CD4-positive, alpha-beta T cell treated with Interleukin-2 at 100 ng/mL for 4 hours (primary cell): ENCODE data around the gene DPH5.
"Not testable (repeated sequence)": the region's sequence is repeated elsewhere in the genome, so short reads cannot be mapped to it uniquely, and the experiment has no call there.

Experiments
- DNase-seq: peaks from one replicate; pipeline ENCODE4 v3.0.0-alpha.2; 2020; ENCODE audit warnings: low spot score

Gene DPH5

DNA sequence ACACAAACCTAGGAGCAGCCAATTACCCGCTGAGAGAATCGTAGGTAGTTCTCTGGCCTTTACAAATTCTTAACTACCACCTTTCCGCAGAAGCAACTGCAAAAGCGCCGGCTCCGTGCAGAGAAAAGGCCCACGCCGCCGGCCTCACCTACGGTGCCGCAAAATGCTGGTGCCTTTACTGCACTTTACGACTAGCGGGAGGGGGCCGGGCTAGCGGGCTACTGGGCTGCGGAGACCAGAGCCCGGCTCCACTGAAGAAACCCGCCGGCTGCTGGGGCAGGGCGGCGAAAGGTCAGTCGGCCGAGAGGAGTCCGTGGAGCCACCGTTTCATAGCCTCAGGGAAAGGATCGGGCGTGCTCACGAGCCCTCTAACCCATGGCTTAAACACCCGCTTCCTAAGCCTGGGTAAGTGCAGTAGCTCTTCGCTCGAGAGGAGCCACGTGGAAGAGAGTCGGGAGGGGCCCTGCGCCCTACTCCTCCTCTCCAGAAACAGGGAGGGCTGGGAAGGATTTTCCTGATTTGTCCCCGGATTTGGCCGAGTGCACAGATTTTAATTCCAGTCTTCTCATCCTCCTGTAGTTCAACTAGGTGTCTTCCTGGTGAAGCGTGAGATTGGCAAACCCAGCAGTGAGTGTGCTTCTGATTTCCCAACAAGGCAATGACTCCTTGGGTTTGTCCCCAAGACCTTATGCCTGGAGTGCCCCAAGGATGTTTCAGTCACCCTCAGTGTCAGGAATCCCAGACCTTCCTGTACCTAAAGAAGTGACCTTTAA, at the start of gene DPH5:
Gene DPH5, minus strand, starts transcription at position 128 of the 773 bp plus-strand sequence. CDS start 341 bp downstream, outside the sequence.
- peak; percentile 90 for DNase-seq

DNA sequence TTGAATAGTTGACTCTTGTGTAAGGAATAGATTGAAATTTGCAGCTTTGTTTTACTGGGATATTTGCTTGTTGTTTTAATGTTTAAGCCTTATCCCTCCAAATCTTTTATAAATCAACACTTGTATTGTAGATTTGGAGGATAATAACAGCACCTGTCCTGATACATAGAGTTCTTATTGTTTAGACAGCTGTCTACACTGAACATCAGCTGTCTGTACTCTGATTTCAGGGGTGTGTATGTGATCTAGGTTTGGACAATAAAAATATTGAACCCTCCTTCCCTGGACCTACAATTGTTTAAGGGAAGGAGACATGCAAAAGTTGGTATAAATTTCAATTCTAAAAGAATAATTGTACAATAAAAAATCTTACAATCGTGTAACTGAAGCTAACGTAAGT, 48.3 kb upstream of the DPH5 start:
- no peak for DNase-seq

DNA sequence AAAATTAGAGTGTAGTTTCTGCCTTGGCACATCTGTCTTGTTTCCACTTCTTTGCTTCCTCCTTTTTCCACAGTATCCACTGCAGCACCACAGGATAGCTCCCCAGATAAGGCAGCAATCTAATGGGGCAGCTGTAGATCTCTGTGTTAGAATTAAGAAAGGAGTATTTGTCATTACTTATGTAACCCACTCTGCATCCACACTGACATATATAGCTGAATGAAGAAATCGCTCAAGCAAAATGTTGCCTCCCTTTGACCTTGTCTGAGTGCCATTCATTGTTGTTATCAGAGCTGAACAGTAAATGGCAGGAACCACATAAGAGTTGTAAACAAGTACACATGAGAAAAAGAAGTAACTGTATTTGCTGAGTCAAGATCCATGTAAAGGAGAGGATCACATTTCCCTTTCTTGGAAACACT, 45.9 kb upstream of the DPH5 start:
- DNase-seq: no peak

- DNase-seq: no peak
Measured at GRCh38 chr1:101069158-101069557, 43.6 kb upstream of the DPH5 start.

- DNase-seq: not testable (repeated sequence)
Measured at GRCh38 chr1:101066937-101067335, 41.4 kb upstream of the DPH5 start.

DNA sequence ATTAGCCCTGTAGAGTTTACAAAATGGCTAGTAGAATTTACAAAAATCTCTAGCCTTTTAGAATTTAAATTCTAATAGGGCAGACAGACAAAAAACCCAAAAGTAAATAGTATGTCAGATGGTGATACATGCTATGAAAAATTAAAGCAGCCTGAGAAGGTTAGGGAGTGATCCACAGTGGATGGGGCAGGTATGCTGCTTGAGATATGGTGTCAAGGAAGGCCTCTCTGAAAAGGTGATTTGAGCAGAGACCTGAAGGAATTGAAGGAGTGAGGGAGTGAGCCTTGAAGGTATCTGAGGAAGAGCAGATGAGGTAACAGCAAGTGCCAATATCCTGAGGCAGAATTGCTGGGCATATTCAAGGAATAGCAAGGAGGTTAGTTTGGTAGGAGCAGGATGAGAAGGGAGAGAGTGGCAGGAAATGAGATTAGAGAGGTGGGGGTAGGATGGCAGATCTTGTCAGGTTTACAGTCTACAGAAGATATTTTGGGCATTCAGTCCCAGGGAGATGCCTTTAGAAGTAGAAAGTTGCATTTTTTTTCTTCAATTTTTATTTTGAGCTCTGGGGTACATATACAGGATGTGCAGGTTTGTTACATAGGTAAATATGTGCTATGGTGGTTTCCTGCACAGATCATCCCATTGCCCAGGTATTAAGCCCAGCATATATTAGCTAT, 40.8 kb upstream of the DPH5 start:
- no peak for DNase-seq

DNA sequence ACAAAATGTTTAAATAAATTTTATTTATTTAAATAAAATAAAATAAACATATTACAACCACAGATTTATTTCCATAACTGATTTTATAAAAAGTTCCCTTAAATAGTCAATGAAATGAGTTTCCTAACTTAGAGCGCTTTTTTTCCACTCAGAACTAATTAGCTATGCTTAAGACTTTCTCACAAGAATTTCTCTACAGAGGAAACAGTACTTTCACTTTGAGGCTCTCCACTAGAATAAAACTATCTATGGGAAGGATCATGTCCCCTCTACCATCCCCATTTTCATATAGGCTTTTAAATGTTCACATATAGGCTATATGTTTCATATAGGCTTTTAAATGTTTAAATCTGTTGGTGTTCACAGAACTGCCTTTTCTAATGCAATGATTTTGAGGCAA, 40.0 kb upstream of the DPH5 start:
- no peak for DNase-seq

DNA sequence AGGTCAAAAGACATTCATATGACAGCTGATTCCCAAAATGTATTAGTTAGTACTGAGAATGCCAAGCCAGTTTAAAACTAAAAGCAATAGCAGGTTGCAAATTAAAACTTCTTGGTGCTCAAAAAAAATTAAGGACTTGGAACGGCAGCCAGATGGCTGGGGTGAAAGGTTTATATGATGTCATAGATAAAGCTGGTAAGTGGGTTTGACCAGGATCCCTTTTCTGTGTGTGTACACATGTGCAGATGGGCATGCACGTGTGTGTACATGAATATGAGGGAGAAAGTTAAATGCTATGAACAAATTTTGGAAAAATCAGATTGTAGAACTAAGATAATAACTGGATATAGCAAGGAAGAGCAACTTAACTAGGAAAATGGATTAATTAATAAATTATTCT, 39.1 kb upstream of the DPH5 start:
- DNase-seq: no peak

GRCh38 chr1:101060992-101061391, 35.4 kb upstream of the DPH5 start:
- DNase-seq: no peak

- no peak for DNase-seq
Measured at GRCh38 chr1:101059945-101060542, 34.5 kb upstream of the DPH5 start.

DNA sequence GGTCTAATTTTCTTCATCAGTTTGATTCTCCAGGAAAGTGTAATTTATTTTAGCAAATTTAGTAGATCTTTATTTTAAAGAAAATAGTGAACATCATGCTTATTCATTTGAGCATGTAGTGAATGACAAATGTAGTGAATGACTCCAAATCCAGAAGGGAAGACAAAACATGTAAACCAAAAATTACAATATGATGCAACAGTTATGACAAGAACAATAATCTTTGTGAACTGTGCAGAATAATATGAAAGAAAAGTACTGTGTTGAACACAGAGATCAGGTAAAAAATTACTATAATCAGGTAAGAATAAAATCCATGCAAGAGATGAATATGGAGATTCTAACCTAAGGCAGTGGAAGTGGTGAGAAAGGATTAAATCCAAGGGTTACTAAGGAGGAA, 30.0 kb upstream of the DPH5 start:
- no peak for DNase-seq

DNA sequence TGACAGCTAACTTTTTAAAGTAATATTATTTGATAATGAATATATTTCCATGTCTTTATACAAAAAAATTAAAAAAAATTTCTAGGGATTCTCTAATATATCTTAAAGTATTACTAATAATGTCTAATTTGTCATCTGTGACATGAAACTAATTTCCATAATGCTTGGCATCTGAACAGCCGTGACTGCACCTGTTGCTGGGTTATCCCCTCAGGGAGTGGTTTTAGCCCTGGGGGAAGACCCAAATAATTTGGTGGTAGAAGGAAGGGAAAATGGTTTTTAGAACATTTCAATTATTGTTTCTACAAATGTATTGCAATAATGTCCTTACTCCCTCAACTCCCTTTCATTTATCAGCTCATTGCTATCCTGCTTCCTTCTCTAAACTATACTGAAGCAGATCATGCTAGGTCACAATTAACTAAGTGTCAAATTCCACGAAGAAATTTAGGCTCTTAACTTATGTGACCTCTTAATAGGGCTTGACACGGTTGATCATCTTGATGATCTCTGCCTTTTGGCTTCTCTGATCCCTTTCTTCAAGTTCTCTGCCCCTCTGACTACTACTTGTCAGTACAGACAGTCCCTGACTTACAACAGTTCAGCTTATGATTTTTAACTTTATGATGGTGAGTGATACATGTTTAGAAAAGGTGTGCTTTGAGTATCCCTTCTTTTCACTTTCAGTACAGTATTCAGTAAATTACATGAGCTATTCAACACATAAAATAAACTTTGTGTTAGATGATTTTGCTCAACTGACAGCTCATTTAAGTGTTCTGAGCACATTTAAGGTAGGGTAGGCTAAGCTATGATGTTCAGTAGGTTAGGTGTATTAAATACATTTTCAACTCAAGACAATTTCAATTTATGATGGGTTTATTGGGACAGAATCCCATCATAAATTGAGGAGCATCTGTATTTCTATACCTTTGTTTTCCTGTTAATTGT, 26.4 kb upstream of the DPH5 start:
- DNase-seq: no peak

- DNase-seq: no peak
Measured at GRCh38 chr1:101050869-101051268, 25.3 kb upstream of the DPH5 start.

GRCh38 chr1:101044749-101045148, 19.2 kb upstream of the DPH5 start:
- no peak for DNase-seq

DNA sequence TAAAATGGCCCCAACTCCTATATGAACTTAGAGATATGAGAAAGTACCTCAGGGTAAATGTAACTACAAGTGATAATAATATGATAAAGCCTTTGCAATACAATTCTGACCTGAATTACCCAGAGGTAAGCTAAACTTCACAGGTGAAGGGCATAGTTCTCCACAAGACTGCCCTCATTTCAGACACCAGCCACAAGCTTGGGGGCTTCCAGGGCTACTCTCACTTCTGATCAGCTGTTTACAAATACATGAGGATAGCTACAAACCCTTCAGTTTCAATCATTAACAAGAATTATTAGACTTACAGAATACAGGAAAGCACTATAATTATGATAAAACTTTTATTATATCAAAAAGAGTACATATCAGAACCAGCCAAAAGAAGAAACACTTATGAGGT, 18.7 kb upstream of the DPH5 start:
- DNase-seq: no peak

DNA sequence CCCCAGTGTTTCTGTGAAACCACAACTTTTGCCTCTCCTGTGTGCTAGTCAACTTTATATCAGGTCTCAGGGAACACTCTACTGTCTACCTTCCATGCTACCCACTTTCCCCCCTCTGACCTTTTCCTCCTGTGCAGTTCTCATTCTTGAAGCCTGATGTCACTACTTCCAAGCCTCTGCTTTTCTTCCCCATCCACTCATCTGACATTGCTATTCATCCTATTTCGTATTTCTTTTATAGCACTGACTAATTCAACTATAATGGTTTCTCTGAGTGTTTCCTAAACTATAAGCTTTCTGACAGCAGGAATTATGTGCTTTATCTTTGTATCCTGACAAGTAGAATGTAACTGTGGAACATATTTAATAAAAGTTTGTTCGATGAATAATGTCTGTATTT, 18.2 kb upstream of the DPH5 start:
- no peak for DNase-seq

DNA sequence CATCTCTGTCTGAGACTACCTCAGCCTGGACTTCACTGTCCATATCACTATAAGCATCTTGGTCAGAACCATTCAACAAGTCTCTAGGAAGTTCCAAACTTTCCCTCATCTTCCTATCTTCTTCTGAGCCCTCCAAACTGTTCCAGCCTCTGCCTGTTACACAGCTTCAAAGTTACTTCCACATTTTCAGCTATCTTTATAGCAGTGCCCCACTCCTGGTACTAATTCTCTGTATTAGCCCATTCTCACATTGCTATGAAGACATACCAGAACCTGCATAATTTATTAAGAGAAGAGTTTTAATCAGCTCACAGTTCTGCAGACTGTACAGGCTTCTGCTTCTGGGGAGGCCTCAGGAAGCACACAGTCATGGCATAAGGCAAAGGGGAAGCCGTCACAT, 15.7 kb upstream of the DPH5 start:
- no peak for DNase-seq

GRCh38 chr1:101040666-101041065, 15.1 kb upstream of the DPH5 start:
- DNase-seq: no peak

GRCh38 chr1:101039245-101039644, 13.7 kb upstream of the DPH5 start:
- no peak for DNase-seq

GRCh38 chr1:101037316-101037715, 11.7 kb upstream of the DPH5 start:
- DNase-seq: no peak

DNA sequence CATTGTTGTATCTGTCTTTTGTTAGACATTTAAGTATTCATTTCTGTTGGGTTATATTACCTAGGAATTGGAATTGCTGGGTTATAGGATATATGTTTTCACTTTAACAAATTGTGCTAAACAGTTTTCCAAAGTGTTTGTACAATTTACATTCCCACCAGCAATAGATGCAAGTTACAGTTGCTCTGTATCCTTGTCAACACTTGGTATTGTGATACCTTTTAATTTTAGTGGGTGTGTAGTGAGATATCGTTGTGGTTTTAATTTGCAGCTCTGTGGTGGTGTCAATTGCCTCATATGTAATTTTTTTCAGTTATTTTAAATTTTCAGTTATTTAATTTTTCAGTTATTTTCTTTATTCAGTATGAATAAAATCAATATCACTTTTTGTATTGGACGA, 7.4 kb upstream of the DPH5 start:
- no peak for DNase-seq

DNA sequence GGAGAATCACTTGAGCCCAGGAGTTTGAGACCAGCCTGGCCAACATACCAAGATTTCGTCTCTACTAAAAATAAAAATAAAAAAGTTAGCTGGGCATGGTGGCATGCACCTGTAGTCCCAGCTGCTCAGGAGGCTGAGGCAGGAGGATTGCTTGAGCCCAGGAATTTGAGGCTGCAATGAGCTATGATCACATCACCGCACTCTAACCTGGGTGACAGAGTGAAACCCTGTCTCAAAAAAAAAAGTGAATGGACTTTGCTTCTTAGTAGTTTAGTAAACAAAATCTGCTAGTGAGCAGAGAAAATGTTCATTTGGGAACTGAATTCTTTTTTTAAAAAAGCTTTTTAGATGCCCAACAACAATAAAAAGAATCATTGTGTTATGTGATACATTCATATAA, 6.5 kb upstream of the DPH5 start:
- not testable (repeated sequence) for DNase-seq
